ENCODE data around the gene XKR7.

XKR7 gene

DNA sequence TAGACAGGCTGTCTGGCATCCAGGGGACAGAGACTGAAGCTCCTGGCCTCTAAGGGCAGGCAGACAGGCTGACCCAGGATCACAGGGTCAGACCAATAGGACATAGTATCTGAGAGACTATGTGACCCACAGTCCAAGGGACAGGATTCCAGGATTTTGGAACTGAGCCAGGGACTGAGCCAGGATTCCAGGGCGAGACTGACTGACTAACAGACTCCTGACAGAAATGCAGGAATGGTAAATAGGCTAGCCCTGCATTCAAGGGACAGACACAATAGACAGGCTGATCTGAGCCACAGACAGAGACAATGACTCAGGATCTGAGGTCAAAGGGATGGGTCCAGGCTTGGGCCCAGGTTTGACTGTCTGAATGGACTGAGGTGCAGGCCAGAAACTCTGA lies 19.8 kb downstream of the XKR7 start:
- Histone ChIP-seq H3K9me3 (replicated peaks; ENCODE audit: insufficient read depth, low read length) (no peaks in the 10 kb centered on the region), H4K20me1 (ENCODE audit: insufficient read depth, low read length) (peaks cover 2% of the 10 kb centered on the region; the same call in 1 of the 2 replicates), H2AFZ (ENCODE audit: low read length) (no peak overlapping the region), H3K27ac (ENCODE audit: low read length) (no peak overlapping the region), H3K79me2 (ENCODE audit: low read length) (no peaks in the 10 kb centered on the region), H3F3A (ENCODE audit: insufficient read depth, low read length) (no peaks in the 10 kb centered on the region), H3K27me3 (replicated peaks; ENCODE audit: insufficient read depth, low read length) (peaks cover 44% of the 10 kb centered on the region), H3K4me3 (ENCODE audit: low read length) (no peak overlapping the region), H3K9ac (ENCODE audit: low read length) (no peak overlapping the region), H3K9me2 (replicated peaks; ENCODE audit: insufficient read depth, low read length) (no peaks in the 10 kb centered on the region), H3K4me2 (ENCODE audit: low read depth, low read length) (no peak overlapping the region), H3K4me1 (ENCODE audit: low read length) (no peaks in the 10 kb centered on the region), H3K36me3 (replicated peaks; ENCODE audit: insufficient read depth, low read length) (no peaks in the 10 kb centered on the region)
- no peak for DNase-seq
- no peak for TF ChIP-seq EZH2phosphoT487 (IDR thresholded peaks at IDR 0.05; ENCODE audit: low read length)
- TF ChIP-seq, protein P1, sequence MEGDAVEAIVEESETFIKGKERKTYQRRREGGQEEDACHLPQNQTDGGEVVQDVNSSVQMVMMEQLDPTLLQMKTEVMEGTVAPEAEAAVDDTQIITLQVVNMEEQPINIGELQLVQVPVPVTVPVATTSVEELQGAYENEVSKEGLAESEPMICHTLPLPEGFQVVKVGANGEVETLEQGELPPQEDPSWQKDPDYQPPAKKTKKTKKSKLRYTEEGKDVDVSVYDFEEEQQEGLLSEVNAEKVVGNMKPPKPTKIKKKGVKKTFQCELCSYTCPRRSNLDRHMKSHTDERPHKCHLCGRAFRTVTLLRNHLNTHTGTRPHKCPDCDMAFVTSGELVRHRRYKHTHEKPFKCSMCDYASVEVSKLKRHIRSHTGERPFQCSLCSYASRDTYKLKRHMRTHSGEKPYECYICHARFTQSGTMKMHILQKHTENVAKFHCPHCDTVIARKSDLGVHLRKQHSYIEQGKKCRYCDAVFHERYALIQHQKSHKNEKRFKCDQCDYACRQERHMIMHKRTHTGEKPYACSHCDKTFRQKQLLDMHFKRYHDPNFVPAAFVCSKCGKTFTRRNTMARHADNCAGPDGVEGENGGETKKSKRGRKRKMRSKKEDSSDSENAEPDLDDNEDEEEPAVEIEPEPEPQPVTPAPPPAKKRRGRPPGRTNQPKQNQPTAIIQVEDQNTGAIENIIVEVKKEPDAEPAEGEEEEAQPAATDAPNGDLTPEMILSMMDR (IDR thresholded peaks at IDR 0.05; ENCODE audit: low read length), result no peak
- TF ChIP-seq EZH2 (optimal IDR thresholded peaks at IDR 0.05; ENCODE audit: low read depth, low read length), result no peak

DNA sequence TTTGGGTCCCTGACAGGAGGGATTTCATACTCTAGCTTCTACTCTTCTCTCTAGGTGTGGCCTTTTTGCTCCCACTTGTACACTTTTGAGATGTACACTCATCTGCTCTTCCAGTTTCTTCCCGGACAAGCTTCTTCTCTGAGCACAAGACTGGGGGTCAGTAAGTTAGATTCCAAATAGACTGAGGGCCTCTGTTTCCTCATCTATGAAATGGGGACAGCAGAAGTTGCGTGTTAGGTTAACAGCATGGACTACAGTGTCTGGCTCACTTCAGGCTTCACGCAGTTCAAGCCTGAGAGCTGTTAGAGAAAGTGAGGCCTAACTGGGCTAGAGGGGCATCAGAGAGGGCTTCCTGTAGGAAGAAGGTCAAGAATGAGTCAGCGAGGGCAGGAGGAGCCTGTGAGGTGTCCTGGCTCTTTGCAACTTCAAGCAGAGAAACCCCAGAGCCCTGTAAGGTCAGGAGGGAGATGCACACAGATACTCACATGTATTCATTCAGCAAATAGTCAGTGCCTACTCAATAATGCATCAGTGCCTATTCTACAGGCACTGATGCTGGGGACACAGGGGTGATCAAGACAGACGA lies 20.6 kb downstream of the XKR7 start:
- peaks cover 2% of the 10 kb centered on the region; the same call in 1 of the 2 replicates for H4K20me1 ChIP-seq (ENCODE audit: insufficient read depth, low read length)
- H3K36me3 ChIP-seq (replicated peaks; ENCODE audit: insufficient read depth, low read length), result no peaks in the 10 kb centered on the region
- H3K4me3 ChIP-seq (ENCODE audit: low read length), result no peak overlapping the region
- no peaks in the 10 kb centered on the region for H3K4me1 ChIP-seq (ENCODE audit: low read length)
- TF ChIP-seq EZH2phosphoT487 (IDR thresholded peaks at IDR 0.05; ENCODE audit: low read length) (no peak), EZH2 (optimal IDR thresholded peaks at IDR 0.05; ENCODE audit: low read depth, low read length) (no peak)
- TF ChIP-seq, protein P1 (IDR thresholded peaks at IDR 0.05; ENCODE audit: low read length), result no peak
- H3K4me2 ChIP-seq (ENCODE audit: low read depth, low read length), result no peak overlapping the region
- H3K9me2 ChIP-seq (replicated peaks; ENCODE audit: insufficient read depth, low read length), result no peaks in the 10 kb centered on the region
- H2AFZ ChIP-seq (ENCODE audit: low read length), result no peak overlapping the region
- DNase-seq, result no peak
- no peak overlapping the region for H3K27ac ChIP-seq (ENCODE audit: low read length)
- no peak overlapping the region for H3K9ac ChIP-seq (ENCODE audit: low read length)
- H3K9me3 ChIP-seq (replicated peaks; ENCODE audit: insufficient read depth, low read length), result no peaks in the 10 kb centered on the region
- H3F3A ChIP-seq (ENCODE audit: insufficient read depth, low read length), result no peaks in the 10 kb centered on the region
- peaks cover 44% of the 10 kb centered on the region for H3K27me3 ChIP-seq (replicated peaks; ENCODE audit: insufficient read depth, low read length)
- H3K79me2 ChIP-seq (ENCODE audit: low read length), result no peaks in the 10 kb centered on the region

DNA sequence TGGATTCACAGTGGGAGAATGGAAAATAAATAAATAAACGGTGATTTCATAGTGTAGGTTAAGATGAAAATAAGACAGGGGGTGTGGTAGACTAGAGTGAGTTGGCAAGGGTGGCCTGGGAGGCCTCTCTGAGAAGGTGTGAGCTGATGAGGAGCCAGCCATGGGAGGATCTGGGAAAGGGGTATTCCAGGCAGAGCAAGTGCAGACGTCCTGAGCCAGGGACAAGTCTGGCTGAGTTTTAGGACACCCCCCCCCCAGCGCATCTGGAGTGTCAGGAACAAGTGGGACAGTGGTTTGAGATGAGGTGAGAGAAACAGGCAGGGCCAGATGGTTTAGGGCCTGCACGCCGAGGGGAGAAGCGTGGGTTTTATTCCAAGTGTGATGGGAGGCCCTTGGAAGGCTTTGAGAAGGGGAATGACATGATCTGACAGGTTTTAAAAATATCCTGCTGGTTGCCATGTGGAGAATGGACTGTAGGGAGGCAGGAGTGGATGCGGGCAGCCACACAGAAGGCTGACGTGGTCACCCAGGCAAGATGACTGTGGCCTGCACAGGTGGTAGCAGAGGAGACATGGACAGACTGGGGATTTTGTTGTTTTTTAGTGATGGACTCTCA lies 21.2 kb downstream of the XKR7 start:
- Histone ChIP-seq H3K4me1 (ENCODE audit: low read length) (no peaks in the 10 kb centered on the region), H3K27ac (ENCODE audit: low read length) (no peak overlapping the region), H3K4me3 (ENCODE audit: low read length) (no peak overlapping the region), H3K9ac (ENCODE audit: low read length) (no peak overlapping the region), H3K4me2 (ENCODE audit: low read depth, low read length) (no peak overlapping the region), H3K27me3 (replicated peaks; ENCODE audit: insufficient read depth, low read length) (peaks cover 47% of the 10 kb centered on the region), H3K9me2 (replicated peaks; ENCODE audit: insufficient read depth, low read length) (no peaks in the 10 kb centered on the region), H3K79me2 (ENCODE audit: low read length) (no peaks in the 10 kb centered on the region), H3K36me3 (replicated peaks; ENCODE audit: insufficient read depth, low read length) (no peaks in the 10 kb centered on the region), H3K9me3 (replicated peaks; ENCODE audit: insufficient read depth, low read length) (no peaks in the 10 kb centered on the region), H4K20me1 (ENCODE audit: insufficient read depth, low read length) (peaks cover 2% of the 10 kb centered on the region; the same call in 1 of the 2 replicates), H2AFZ (ENCODE audit: low read length) (no peak overlapping the region), H3F3A (ENCODE audit: insufficient read depth, low read length) (no peaks in the 10 kb centered on the region)
- no peak for DNase-seq
- TF ChIP-seq, protein P1 (IDR thresholded peaks at IDR 0.05; ENCODE audit: low read length), result no peak
